Measurements from ENCODE around the gene MEGF11.
A peak's percentile ranks its signal among the peaks of the same experiment; 100 is the strongest.

Gene MEGF11

DNA sequence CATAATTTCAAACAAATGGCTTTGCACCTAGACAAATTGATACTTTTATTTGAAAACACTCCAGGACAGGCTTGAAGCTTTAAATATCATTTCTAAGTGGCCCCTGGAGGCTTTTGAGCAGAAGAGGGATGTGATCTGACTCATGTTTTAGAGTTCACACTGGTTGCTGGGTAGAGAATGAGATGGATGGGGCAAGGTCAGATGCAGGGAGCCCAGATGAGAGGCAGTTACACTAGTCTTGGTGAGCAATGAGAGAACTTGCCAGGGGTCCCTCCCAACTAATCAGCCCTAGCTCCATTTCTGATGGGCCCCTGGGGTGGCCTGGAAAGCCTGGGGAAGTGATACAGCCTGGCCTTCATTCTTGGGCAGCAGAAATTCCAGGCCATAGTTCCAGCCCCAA, 190.4 kb downstream of the MEGF11 start:
- no peaks in the 10 kb centered on the region for H3K9me3 ChIP-seq (ENCODE audit: control insufficient read depth, insufficient read depth, low read depth, low read length)
- CTCF ChIA-PET = interaction anchor here (0.6 kb wide), 4 partner anchors 10 to 206 kb away, joined by 3 to 7 read pairs (median 4); no protein-coding TSS in a partner anchor
- no peak overlapping the region for H3K4me3 ChIP-seq (ENCODE audit: low read depth, low read length)
- H3K4me1 ChIP-seq (ENCODE audit: control insufficient read depth, insufficient read depth, low read length) = no peaks in the 10 kb centered on the region
- POLR2A ChIA-PET = no interaction called here
- no peak overlapping the region for H3K27ac ChIP-seq (ENCODE audit: extremely low read depth, low read depth, low read length)
- peak; percentile 80 for TF ChIP-seq ZIC2 (tag by site-specific recombination; IDR thresholded peaks at IDR 0.05)
- TF ChIP-seq, protein P1, sequence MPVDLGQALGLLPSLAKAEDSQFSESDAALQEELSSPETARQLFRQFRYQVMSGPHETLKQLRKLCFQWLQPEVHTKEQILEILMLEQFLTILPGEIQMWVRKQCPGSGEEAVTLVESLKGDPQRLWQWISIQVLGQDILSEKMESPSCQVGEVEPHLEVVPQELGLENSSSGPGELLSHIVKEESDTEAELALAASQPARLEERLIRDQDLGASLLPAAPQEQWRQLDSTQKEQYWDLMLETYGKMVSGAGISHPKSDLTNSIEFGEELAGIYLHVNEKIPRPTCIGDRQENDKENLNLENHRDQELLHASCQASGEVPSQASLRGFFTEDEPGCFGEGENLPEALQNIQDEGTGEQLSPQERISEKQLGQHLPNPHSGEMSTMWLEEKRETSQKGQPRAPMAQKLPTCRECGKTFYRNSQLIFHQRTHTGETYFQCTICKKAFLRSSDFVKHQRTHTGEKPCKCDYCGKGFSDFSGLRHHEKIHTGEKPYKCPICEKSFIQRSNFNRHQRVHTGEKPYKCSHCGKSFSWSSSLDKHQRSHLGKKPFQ (tag by site-specific recombination; IDR thresholded peaks at IDR 0.05) = no peak
- H3K36me3 ChIP-seq (ENCODE audit: control insufficient read depth in 2 of 2, insufficient read depth in 1 of 2, low read length in 2 of 2) = no peaks in the 10 kb centered on the region

DNA sequence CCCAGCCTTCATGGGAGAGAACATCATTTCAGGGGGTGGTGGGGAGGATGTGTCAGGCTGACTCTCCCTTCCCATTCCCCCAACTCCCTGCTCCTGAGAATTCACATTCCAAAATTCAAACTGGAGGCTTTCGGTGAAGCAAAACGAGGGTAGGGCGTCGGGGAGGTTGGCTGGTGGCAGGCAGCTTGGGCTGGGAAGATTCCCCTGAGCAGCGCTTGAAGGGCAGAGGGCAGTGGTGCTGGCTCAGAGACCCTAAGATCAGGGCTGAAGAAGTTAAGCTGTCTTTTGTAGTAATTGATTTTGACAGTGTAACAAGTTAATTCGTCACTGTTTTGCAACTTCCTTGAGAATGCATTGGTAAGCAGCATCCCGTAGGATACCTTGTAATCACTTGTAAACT, 196.5 kb downstream of the MEGF11 start:
- no peak overlapping the region for H3K27ac ChIP-seq (ENCODE audit: extremely low read depth, low read depth, low read length)
- CTCF ChIA-PET = no interaction called here
- H3K36me3 ChIP-seq (ENCODE audit: control insufficient read depth in 2 of 2, insufficient read depth in 1 of 2, low read length in 2 of 2) = no peaks in the 10 kb centered on the region
- H3K4me3 ChIP-seq (ENCODE audit: low read depth, low read length) = no peak overlapping the region
- no peaks in the 10 kb centered on the region for H3K9me3 ChIP-seq (ENCODE audit: control insufficient read depth, insufficient read depth, low read depth, low read length)
- H3K4me1 ChIP-seq (ENCODE audit: control insufficient read depth, insufficient read depth, low read length) = no peaks in the 10 kb centered on the region
- TF ChIP-seq ZNF311 (tag by site-specific recombination; IDR thresholded peaks at IDR 0.05; ENCODE audit: borderline replicate concordance) (no peak), SP7 (tag by site-specific recombination; IDR thresholded peaks at IDR 0.05) (no peak), IKZF3 (tag by site-specific recombination; IDR thresholded peaks at IDR 0.05) (no peak), ZBTB1 (tag by site-specific recombination; IDR thresholded peaks at IDR 0.05) (no peak), ZNF664 (tag by site-specific recombination; IDR thresholded peaks at IDR 0.05) (no peak), ZNF670 (tag by site-specific recombination; IDR thresholded peaks at IDR 0.05; ENCODE audit: low read depth) (no peak), ZNF354C (tag by site-specific recombination; IDR thresholded peaks at IDR 0.05; ENCODE audit: borderline replicate concordance, low read depth) (no peak), ZNF555 (tag by site-specific recombination; conservative IDR thresholded peaks at IDR 0.05) (no peak), ZNF169 (tag by site-specific recombination; IDR thresholded peaks at IDR 0.05) (no peak)
- TF ChIP-seq, protein P2, sequence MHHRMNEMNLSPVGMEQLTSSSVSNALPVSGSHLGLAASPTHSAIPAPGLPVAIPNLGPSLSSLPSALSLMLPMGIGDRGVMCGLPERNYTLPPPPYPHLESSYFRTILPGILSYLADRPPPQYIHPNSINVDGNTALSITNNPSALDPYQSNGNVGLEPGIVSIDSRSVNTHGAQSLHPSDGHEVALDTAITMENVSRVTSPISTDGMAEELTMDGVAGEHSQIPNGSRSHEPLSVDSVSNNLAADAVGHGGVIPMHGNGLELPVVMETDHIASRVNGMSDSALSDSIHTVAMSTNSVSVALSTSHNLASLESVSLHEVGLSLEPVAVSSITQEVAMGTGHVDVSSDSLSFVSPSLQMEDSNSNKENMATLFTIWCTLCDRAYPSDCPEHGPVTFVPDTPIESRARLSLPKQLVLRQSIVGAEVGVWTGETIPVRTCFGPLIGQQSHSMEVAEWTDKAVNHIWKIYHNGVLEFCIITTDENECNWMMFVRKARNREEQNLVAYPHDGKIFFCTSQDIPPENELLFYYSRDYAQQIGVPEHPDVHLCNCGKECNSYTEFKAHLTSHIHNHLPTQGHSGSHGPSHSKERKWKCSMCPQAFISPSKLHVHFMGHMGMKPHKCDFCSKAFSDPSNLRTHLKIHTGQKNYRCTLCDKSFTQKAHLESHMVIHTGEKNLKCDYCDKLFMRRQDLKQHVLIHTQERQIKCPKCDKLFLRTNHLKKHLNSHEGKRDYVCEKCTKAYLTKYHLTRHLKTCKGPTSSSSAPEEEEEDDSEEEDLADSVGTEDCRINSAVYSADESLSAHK (tag by site-specific recombination; IDR thresholded peaks at IDR 0.05) = no peak
- POLR2A ChIA-PET = no interaction called here

DNA sequence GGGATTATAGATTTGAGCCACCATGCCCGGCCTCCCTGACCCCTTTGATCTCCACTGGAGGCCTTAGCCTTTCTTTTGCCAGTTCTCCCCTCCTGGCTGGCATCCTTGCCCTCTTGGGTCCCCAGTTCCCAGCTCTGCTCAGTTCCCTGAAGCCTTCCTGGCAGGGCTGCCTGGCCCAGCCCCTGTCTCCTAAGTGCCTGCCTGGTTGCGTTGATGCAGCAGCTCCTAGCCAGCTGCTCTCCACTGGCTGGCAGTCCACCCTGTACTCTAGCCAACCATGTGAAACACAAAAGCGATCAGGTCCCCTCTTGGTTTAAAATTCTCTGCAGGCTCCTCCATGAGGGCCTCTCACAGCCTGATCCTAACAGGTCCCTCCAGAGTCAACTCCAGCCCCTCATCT, 199.6 kb downstream of the MEGF11 start:
- no peak overlapping the region for H3K4me3 ChIP-seq (ENCODE audit: low read depth, low read length)
- ChIA-PET POLR2A (no interaction called here), CTCF (no interaction called here)
- no peak overlapping the region for H3K27ac ChIP-seq (ENCODE audit: extremely low read depth, low read depth, low read length)
- no peaks in the 10 kb centered on the region for H3K4me1 ChIP-seq (ENCODE audit: control insufficient read depth, insufficient read depth, low read length)
- H3K9me3 ChIP-seq (ENCODE audit: control insufficient read depth, insufficient read depth, low read depth, low read length) = no peaks in the 10 kb centered on the region
- H3K36me3 ChIP-seq (ENCODE audit: control insufficient read depth in 2 of 2, insufficient read depth in 1 of 2, low read length in 2 of 2) = no peaks in the 10 kb centered on the region
- TF ChIP-seq, protein P3, sequence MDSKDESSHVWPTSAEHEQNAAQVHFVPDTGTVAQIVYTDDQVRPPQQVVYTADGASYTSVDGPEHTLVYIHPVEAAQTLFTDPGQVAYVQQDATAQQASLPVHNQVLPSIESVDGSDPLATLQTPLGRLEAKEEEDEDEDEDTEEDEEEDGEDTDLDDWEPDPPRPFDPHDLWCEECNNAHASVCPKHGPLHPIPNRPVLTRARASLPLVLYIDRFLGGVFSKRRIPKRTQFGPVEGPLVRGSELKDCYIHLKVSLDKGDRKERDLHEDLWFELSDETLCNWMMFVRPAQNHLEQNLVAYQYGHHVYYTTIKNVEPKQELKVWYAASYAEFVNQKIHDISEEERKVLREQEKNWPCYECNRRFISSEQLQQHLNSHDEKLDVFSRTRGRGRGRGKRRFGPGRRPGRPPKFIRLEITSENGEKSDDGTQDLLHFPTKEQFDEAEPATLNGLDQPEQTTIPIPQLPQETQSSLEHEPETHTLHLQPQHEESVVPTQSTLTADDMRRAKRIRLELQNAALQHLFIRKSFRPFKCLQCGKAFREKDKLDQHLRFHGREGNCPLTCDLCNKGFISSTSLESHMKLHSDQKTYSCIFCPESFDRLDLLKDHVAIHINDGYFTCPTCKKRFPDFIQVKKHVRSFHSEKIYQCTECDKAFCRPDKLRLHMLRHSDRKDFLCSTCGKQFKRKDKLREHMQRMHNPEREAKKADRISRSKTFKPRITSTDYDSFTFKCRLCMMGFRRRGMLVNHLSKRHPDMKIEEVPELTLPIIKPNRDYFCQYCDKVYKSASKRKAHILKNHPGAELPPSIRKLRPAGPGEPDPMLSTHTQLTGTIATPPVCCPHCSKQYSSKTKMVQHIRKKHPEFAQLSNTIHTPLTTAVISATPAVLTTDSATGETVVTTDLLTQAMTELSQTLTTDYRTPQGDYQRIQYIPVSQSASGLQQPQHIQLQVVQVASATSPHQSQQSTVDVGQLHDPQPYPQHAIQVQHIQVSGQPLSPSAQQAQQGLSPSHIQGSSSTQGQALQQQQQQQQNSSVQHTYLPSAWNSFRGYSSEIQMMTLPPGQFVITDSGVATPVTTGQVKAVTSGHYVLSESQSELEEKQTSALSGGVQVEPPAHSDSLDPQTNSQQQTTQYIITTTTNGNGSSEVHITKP (tag by site-specific recombination; IDR thresholded peaks at IDR 0.05) = no peak
- TF ChIP-seq ZNF292 (tag by site-specific recombination; IDR thresholded peaks at IDR 0.05; ENCODE audit: borderline replicate concordance, low read depth) (no peak), ZNF404 (tag by site-specific recombination; IDR thresholded peaks at IDR 0.05) (no peak), ZNF184 (tag by site-specific recombination; IDR thresholded peaks at IDR 0.05) (no peak), ZNF211 (tag by site-specific recombination; IDR thresholded peaks at IDR 0.05; ENCODE audit: low read depth) (no peak), KLF8 (tag by site-specific recombination; IDR thresholded peaks at IDR 0.05) (no peak), ZNF274 (IDR thresholded peaks at IDR 0.05; ENCODE audit: low read length) (no peak), ZNF274 (tag by site-specific recombination; IDR thresholded peaks at IDR 0.05; ENCODE audit: borderline replicate concordance) (no peak), ZBTB7A (tag by site-specific recombination; IDR thresholded peaks at IDR 0.05; ENCODE audit: low read depth) (no peak), SP7 (tag by site-specific recombination; IDR thresholded peaks at IDR 0.05) (no peak), ZNF473 (tag by site-specific recombination; IDR thresholded peaks at IDR 0.05) (no peak), ZNF792 (tag by site-specific recombination; IDR thresholded peaks at IDR 0.05) (no peak), ZNF837 (tag by site-specific recombination; IDR thresholded peaks at IDR 0.05) (no peak), HOXC10 (CRISPR knock-in tag; IDR thresholded peaks at IDR 0.05) (no peak), ZNF530 (tag by site-specific recombination; IDR thresholded peaks at IDR 0.05; ENCODE audit: low read depth) (no peak), ZNF426 (tag by site-specific recombination; IDR thresholded peaks at IDR 0.05) (no peak)
